ENCODE measurements around the gene VPS37B.
"Not testable (repeated sequence)": the region's sequence is repeated elsewhere in the genome, so short reads cannot be mapped to it uniquely, and the experiment has no call there.

Gene VPS37B

GRCh38 chr12:122905258-122905657 lies 9.3 kb upstream of the VPS37B start:
- DNase-seq, result not testable (repeated sequence)

GRCh38 chr12:122903693-122904034 lies 7.7 kb upstream of the VPS37B start:
- DNase-seq, result no peak

DNA sequence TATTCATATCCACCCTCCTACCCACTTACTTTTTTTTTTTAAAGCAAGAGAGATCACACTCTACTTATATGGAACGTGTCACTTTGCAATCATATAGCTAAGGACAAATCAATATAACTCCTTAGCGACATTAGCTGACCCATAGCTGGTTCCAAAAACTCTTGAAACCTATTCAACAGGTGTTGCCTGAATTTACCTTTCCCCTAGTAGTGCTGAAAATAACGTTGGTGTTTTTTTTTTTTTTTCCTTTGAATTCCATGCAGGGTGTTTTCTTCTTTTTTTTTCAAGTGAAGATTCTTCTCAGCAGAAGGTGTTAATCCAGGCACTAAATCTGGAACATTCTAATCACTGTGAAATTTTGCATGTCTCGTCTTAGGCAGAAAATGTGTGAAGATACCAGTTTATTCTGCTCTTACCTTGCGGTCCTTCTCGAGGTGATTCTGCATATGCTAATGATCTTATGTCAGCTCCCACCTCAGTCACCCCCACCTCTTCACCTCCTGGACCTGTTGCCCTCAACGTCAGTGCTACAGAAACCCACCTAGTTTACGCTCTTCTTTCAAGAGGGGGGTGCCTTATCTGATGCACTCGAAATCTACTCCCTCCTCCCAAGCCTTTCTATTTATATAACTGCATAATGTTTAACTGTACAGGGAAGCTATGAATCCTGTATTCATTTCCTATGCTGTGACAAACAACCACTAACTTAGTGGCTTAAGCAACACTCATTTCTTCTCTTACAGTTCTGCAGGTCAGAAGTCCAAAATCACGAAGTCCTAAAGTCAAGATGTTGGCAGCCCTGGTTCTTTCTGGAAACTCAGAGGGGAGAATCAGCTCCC lies 7.1 kb upstream of the VPS37B start:
- no peak for DNase-seq

DNA sequence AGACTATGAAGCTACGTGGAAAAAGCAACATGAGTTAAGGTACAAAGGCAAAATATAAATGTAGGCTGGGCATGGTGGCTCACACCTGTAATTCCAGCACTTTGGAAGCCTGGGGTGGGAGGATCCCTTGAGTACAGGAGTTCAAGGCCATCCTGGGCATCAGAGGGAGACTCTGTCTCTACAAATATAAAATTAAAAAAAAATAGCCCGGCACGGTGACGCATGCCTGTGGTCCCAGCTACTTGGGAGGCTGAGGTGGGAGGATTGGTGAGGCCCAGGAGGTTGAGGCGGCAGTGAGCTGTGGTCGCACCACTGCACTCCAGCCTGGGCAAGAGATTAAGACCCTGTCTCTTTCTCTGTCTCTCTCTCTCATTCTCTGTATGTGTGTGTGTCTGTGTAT lies 4.0 kb upstream of the VPS37B start:
- no peak for DNase-seq

GRCh38 chr12:122896662-122897061 lies 738 bp upstream of the VPS37B start:
- no peak for DNase-seq

- no peak for DNase-seq
These were observed 612 bp downstream of the VPS37B start for GRCh38 chr12:122895320-122895703.

DNA sequence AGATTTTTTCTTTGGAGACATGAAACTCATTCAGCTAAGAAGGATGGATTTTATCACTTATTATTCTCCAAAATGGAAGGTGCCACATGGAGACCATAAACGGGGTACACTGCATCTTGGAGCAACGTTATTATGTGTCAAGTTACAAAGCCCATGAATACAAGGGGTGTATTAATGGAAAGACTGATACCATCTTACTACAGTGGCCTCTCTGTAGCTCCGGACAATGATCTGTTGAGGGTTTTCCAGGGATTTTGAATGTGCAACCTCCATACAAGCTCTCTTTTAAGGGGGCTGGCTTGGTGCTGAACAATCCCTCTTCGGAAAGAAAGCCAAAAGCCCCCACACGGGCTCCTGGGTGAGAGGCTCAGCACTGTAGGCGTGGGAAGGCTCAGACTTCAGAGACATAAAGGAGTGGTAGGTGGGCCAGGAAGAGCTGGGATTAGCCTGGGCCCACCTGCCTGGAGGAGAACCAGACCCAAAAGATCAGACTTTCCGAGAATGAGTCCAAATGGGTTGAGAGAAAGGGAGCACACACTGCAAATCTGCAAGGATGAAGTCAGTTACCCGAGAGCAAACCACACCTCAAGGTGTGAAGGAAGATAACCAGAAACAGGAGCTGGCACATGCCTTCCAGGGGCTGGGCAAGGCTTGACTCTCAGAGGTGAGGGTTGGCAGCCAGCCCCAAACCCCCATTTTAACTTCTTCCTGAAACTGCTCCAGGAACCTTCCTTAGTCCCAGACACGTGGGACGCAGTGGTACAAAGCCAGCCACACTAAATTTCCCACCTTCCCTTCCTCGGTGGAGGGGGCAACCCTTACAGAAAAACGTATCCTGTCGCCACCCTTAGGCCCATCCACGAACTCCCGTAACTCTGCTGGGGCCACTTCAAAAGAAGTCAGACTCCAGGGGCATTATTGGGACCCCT lies 1.5 kb downstream of the VPS37B start:
- no peak for DNase-seq

- no peak for DNase-seq
These were observed 2.4 kb downstream of the VPS37B start for GRCh38 chr12:122893208-122894153.

DNA sequence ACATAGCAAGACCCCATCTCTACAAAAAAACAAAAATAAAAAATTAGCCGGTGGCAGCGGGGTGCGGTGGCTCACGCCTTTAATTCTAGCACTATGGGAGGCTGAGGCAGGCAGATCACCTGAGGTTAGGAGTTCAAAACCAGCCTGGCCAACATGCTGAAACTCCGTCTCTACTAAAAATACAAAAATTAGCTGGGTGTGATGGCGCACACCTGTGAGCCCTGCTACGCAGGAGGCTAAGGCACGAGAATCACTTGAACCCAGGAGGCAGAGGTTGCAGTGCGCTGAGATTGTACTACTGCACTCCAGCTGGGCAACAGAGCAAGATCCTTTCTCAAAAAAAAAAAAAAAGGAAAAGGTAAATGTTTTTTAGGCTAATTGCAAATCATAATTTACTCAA lies 3.2 kb downstream of the VPS37B start:
- not testable (repeated sequence) for DNase-seq

GRCh38 chr12:122891661-122892525 lies 4.0 kb downstream of the VPS37B start:
- DNase-seq, result peak; percentile 91

- DNase-seq, result no peak
These were observed 6.0 kb downstream of the VPS37B start for GRCh38 chr12:122889761-122890520.

GRCh38 chr12:122888232-122888752 lies 7.6 kb downstream of the VPS37B start:
- DNase-seq, result peak; percentile 97

GRCh38 chr12:122887819-122888212 lies 8.1 kb downstream of the VPS37B start:
- DNase-seq, result no peak

DNA sequence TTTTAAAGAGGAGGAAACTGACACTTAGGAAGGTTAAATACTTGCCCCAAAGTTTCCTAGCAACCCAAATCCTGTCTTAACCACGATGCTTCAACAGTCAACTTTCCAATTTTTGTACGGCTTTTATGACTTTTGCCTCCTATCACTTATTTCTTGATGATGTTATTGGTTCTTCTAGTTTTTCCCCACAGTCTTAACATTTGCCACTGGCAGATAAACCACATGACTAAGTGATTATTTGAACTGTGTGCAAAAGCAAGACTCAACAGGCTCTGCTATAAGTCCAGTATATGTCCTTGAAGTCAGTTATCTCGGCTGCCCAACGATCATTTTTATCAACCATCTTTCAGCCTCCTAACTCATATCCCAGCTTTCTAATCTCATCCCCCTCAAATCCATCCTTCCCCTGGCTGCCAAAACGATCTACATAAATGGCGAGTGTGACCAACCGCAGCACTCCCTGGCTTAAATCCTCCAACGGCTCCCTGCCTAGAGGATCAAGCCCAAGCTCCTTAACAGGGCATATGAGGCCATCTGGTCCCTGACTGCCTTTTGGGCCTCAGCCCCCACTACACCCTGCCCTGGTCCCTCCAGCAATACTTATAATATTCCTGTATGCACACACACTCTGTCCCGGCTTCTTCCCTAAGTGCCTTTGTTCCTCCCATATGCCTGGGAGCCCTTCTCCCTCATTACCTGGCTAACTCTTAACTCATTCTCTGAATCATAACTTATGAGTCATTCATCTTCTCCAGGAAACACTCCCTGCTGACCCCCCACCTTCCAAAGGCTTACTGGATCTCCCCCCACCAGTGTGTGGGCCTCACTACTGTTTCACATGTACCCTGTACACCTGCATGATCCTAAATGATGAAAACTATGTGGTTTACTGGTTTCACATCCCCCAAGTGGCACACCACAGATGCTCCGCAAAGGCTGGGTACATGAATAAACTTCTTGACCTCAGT lies 8.8 kb downstream of the VPS37B start:
- DNase-seq, result peak; percentile 77

DNA sequence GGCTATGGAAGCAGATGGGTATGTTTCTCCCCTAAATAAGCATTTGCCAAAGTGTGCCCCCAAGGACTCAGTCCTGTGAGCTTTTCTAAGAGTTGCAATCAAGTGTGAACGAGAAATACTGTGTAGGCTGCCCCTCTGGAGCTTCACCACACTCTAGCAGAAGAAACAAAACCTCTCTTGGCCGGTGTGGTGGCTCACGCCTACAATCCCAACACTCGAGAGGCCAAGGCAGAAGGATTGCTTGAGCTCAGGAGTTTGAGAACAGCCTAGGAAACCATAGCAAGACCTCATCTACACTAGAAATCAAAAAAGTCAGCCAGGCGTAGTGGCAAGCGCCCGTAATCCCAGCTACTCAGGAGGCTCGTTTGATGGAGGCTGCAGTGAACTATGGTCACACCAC lies 9.8 kb downstream of the VPS37B start:
- DNase-seq, result peak; percentile 44

- no peak for DNase-seq
These were observed 11.1 kb downstream of the VPS37B start for GRCh38 chr12:122884860-122885259.

DNA sequence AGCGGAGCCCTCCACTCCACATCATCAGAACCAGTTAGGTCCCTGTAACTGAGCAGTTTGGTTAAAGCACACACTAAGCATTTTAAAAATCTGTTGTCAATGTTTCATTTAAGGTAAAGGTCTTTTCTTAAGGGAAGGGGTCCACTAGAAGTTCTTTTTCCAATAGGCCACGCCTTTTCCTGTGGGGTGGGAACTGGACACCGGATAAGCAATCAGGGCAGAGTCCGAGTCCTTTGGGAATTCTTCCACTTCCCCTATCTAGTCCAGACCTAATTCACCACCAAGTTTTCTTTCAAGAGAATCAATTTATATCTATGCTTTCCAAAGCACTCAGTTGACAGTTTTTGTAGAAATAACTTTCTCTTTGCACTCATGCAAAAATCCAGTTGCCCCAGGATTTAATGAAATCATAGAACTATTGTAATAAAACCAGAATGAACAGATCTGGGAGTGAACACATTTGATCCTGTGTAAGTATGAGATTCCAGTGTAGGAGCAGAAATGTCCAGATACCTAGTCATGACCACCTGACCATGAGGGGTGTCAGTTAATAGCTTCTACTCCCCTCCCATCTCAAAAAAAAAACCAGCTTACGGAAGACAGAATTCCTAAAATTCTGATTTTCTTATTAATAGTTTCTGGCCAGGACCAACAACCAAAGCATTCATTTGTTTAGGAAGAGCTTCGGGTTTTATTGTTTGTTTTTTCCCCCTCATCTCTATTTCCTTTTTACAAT lies 11.7 kb downstream of the VPS37B start:
- peak; percentile 17 for DNase-seq

GRCh38 chr12:122882908-122883558 lies 12.9 kb downstream of the VPS37B start:
- DNase-seq, result peak; percentile 21

Measured in islet precursor cell (in vitro differentiated cells).